Nephron progenitor cell (in vitro differentiated cells): ENCODE measurements around the gene CACNA1A.

Experiments used
- DNase-seq: peaks from one replicate; pipeline ENCODE4 v3.0.0; 2021
- H3K27ac Mint-ChIP-seq: 2 replicates; pipeline ENCODE4 v1.8.0; 2021; ENCODE audit warnings: mild to moderate bottlenecking, moderate library complexity, mixed read lengths
- H3K27me3 Mint-ChIP-seq: 2 replicates; pipeline ENCODE4 v1.8.0; 2021; ENCODE audit warnings: mild to moderate bottlenecking, low read depth, mixed read lengths; ENCODE audit not compliant: poor library complexity
- H3K36me3 Mint-ChIP-seq: 2 replicates; pipeline ENCODE4 v1.8.0; 2021; ENCODE audit warnings: low read depth, mixed read lengths
- H3K4me1 Mint-ChIP-seq: 2 replicates; pipeline ENCODE4 v1.8.0; 2021; ENCODE audit warnings: mixed read lengths
- H3K4me3 Mint-ChIP-seq: 2 replicates; pipeline ENCODE4 v1.8.0; 2021; ENCODE audit warnings: mild to moderate bottlenecking, moderate library complexity, mixed read lengths
- H3K9me3 Mint-ChIP-seq: 2 replicates; pipeline ENCODE4 v1.8.0; 2021; ENCODE audit warnings: mild to moderate bottlenecking, moderate library complexity, mixed read lengths
- TF ChIP-seq, protein P1 (sequence below): fragments of 200-600 bp; sonication (generic); IDR thresholded peaks from 2 replicates; pipeline ENCODE4 v1.5.0; 2021; ENCODE audit warnings: antibody characterized with exemption

Gene CACNA1A

DNA sequence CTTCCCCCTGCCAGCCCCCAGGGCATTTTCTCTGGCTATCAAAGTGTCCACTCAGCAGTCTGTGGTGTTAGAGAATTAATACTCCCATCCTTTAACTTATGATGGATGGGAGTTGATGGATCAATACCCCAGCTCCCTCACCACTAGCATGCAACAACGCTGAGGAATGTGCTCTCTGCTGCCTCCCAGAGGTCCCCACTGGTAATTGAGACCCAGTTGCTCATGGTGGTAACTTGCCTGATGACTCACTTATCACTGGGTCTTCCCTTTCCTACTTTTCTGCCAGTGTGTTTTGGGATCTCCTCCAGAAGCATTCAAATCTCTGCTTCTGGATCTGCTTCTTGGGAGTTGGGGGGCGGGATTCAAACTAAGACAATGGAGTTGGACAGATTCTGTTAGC is 20.3 kb upstream of the CACNA1A start:
- no peak overlapping the region for H3K4me3 Mint-ChIP-seq
- TF ChIP-seq, protein P1, sequence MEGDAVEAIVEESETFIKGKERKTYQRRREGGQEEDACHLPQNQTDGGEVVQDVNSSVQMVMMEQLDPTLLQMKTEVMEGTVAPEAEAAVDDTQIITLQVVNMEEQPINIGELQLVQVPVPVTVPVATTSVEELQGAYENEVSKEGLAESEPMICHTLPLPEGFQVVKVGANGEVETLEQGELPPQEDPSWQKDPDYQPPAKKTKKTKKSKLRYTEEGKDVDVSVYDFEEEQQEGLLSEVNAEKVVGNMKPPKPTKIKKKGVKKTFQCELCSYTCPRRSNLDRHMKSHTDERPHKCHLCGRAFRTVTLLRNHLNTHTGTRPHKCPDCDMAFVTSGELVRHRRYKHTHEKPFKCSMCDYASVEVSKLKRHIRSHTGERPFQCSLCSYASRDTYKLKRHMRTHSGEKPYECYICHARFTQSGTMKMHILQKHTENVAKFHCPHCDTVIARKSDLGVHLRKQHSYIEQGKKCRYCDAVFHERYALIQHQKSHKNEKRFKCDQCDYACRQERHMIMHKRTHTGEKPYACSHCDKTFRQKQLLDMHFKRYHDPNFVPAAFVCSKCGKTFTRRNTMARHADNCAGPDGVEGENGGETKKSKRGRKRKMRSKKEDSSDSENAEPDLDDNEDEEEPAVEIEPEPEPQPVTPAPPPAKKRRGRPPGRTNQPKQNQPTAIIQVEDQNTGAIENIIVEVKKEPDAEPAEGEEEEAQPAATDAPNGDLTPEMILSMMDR, result peak; percentile 24
- peaks cover 30% of the 10 kb centered on the region for H3K27me3 Mint-ChIP-seq
- peak; percentile 40 for DNase-seq
- no peak overlapping the region for H3K27ac Mint-ChIP-seq
- peaks cover 8% of the 10 kb centered on the region for H3K9me3 Mint-ChIP-seq
- no peaks in the 10 kb centered on the region for H3K36me3 Mint-ChIP-seq
- no peaks in the 10 kb centered on the region for H3K4me1 Mint-ChIP-seq

DNA sequence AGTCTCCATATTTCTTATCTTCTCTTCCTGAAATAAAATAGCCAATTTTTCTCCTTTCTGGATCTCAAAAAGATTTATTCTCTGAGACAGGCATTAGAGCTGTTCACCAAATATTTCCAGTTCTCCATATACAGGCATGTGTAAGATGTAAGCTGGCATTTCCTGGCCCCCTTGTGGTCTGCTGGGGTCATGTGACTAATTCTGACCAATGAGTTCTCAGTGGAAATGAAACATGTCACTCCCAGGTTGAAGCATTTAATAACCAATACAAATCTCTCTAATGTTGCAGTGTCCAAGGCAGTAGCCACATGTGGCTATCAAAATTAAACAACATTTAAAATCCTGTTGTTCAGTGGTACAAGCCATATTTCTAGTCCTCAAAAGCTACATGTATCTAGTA is 14.8 kb upstream of the CACNA1A start:
- Mint-ChIP-seq H3K27me3 (peaks cover 45% of the 10 kb centered on the region), H3K36me3 (no peaks in the 10 kb centered on the region), H3K27ac (no peak overlapping the region), H3K9me3 (peaks cover 34% of the 10 kb centered on the region), H3K4me1 (no peaks in the 10 kb centered on the region), H3K4me3 (no peak overlapping the region)
- DNase-seq, result no peak
- TF ChIP-seq, protein P1, result no peak

DNA sequence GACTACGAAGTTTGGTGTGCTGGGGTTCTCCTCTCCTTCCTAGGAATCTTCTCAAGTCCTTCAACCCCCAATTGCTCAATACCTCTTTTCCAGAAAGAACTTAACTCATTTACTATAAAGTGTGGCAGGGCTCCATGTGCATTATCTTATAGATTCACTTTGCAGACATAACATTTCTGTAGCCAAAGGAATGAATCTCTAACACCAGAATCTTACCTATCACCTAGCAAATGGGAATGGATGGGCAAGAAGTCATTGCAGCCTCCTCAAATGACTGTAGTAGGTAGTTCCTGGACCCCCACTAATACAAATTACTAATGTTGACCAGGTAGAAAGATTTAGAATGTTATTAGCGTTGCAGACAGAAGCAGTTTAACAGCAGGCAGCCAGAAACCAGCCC is 5.7 kb upstream of the CACNA1A start:
- H3K4me1 Mint-ChIP-seq, result peaks cover 5% of the 10 kb centered on the region
- H3K4me3 Mint-ChIP-seq, result no peak overlapping the region
- H3K9me3 Mint-ChIP-seq, result peaks cover 7% of the 10 kb centered on the region
- H3K36me3 Mint-ChIP-seq, result no peaks in the 10 kb centered on the region
- no peak overlapping the region for H3K27ac Mint-ChIP-seq
- DNase-seq, result no peak
- H3K27me3 Mint-ChIP-seq, result peaks cover 78% of the 10 kb centered on the region
- TF ChIP-seq, protein P1, result no peak

DNA sequence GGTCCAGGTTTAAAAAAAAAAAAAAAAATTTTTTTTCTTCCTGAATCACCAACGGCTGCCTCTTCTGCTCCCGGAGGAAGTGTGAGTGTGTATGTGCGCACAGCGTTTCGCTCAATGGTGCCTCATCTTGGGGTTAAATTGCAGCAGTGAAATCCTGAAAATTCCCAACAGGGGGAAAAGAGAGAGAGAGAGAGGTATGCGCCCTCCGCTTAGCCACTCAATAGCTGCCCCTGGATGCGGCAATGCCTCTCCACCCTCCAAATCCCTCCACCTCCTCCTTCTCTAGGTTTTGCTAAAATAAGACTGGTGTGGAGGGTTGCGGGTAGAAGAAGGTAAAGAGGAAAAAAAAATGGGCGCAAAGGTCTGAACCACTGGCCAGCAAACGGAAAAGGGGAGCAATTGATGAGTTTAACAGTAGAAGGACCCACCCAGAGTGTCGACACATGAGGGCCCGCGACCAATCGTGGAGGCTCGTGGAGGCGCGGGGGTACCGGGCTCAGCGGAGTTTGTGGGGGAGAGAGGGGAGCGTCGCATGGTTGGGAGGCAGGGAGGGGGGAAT is 853 bp upstream of the CACNA1A start:
- H3K9me3 Mint-ChIP-seq, result peaks cover 7% of the 10 kb centered on the region
- peaks cover 10% of the 10 kb centered on the region for H3K4me1 Mint-ChIP-seq
- no peaks in the 10 kb centered on the region for H3K36me3 Mint-ChIP-seq
- peak overlapping the region; percentile 77 for H3K4me3 Mint-ChIP-seq
- peaks cover 94% of the 10 kb centered on the region for H3K27me3 Mint-ChIP-seq
- peak; percentile 18 for DNase-seq
- no peak overlapping the region for H3K27ac Mint-ChIP-seq
- TF ChIP-seq, protein P1, result no peak

DNA sequence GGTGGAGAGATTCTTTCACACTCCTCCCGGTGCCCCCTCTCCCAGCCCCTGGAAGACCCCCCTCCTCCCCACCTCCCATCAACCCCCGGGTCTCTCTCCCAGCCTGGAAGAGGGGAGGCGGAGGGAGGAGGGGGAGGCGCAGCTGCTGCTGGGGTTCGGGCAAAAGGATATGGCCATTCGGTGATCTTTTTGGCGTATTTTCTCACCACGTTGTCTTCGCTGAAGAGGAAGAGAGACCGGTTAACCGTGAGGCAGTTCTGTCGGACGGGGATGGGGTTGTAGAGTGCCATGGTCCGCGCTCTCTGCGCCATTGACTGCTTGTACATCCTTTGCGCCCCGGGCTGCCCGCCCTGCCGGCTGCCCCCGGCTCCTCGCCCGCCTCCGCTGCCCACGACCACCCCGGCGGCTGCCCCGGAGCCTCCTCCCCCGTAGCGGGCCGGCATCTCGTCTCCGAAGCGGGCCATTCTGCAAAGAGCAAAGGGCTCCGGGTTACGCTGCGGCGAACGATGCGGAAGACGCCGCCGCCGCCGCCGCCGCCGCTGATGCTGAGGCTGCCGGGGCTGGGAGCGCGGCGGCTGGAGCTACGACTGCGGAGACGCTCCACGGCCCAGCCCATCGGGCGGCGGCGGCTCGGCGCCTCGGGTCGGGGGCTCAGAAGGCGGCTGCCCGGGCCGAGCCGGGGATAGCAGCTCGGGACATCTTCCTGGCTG is 363 bp downstream of the CACNA1A start:
- TF ChIP-seq, protein P1, result no peak
- Mint-ChIP-seq H3K4me1 (peaks cover 10% of the 10 kb centered on the region), H3K9me3 (peaks cover 7% of the 10 kb centered on the region), H3K27ac (no peak overlapping the region), H3K36me3 (no peaks in the 10 kb centered on the region), H3K4me3 (peak overlapping the region; percentile 77), H3K27me3 (peaks cover 90% of the 10 kb centered on the region)
- peak; percentile 70 for DNase-seq
